Measurements from ENCODE around the gene PTGER2. TPM values are rescaled to one million over a fixed set of nuclear protein-coding genes. Genes with fewer than 3 reads are reported as not detected.

Gene PTGER2, protein sequence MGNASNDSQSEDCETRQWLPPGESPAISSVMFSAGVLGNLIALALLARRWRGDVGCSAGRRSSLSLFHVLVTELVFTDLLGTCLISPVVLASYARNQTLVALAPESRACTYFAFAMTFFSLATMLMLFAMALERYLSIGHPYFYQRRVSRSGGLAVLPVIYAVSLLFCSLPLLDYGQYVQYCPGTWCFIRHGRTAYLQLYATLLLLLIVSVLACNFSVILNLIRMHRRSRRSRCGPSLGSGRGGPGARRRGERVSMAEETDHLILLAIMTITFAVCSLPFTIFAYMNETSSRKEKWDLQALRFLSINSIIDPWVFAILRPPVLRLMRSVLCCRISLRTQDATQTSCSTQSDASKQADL
- total RNA-seq (2014; rRNA removed; shearing (Covaris generic); ENCODE audit: low replicate concordance), result 0.39 and 2.7 TPM in 2 replicates

DNA sequence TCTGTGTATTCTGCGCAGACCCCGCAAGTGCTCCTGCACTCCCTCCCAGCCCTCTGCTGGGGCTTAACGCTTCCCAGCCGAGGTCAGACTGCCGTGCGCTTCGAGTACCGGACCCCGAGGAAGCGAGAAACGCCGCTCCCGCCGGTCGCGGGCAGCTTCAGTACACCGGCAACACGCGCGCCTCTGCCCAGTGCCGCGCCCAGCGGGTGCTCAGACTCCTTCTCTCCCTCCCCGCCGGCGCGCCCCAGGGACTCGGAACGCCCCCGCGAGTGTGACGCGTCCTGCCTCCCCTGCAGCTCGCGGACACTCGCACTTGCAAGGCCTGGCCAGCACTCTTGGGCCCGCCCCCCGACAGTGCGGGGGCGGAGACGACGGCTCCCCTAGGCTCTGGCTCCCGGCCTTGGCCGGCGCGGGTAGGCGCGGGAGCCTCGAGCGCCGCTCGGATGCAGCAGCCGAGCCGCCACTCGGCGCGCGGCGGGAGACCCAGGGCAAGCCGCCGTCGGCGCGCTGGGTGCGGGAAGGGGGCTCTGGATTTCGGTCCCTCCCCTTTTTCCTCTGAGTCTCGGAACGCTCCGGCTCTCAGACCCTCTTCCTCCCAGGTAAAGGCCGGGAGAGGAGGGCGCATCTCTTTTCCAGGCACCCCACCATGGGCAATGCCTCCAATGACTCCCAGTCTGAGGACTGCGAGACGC is at the start of gene PTGER2:
TSS of gene PTGER2 (plus strand) at position 410 of the 692 bp plus-strand sequence. CDS start at position 647, 237 bp downstream.
- H3K27me3 ChIP-seq, result no peaks in the 10 kb centered on the region
- H3K9me3 ChIP-seq, result no peaks in the 10 kb centered on the region
- peak within 1 kb of the TSS; percentile 44 for H3K4me3 ChIP-seq
- H3K36me3 ChIP-seq, result no peaks in the 10 kb centered on the region
- DNase-seq, result peak; percentile 93

GRCh38 chr14:52265253-52265652 is 48.9 kb upstream of the PTGER2 start:
- Histone ChIP-seq H3K36me3 (no peaks in the 10 kb centered on the region), H3K27me3 (peaks cover 8% of the 10 kb centered on the region), H3K9me3 (no peaks in the 10 kb centered on the region), H3K4me3 (no peak overlapping the region)
- no peak for DNase-seq

- peak; percentile 52 for DNase-seq
- no peaks in the 10 kb centered on the region for H3K36me3 ChIP-seq
- peaks cover 8% of the 10 kb centered on the region for H3K27me3 ChIP-seq
- no peaks in the 10 kb centered on the region for H3K9me3 ChIP-seq
- H3K4me3 ChIP-seq, result no peak overlapping the region
Observed at GRCh38 chr14:52266179-52266578, 47.9 kb upstream of the PTGER2 start.

DNA sequence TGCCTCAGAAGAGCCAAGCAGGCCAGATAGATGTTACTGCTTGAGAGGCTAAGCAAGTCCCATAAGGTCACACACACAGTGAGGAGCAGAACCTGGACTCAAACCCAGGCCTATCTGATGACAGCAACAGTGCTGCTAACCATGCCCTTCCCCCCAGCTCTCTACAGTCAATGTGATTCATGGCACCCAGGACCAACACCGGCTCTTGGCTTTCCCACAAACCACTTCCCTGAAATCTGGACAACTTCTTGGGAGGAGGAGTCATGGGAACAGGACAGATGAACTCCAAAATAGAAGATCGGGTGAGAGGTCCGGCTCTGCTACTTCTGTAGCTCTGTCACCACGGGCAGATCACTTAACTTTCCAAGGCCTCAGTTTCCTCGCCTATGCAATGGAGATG is 47.3 kb upstream of the PTGER2 start:
- no peaks in the 10 kb centered on the region for H3K9me3 ChIP-seq
- H3K4me3 ChIP-seq, result no peak overlapping the region
- no peaks in the 10 kb centered on the region for H3K36me3 ChIP-seq
- H3K27me3 ChIP-seq, result peaks cover 8% of the 10 kb centered on the region
- DNase-seq, result peak; percentile 21

DNA sequence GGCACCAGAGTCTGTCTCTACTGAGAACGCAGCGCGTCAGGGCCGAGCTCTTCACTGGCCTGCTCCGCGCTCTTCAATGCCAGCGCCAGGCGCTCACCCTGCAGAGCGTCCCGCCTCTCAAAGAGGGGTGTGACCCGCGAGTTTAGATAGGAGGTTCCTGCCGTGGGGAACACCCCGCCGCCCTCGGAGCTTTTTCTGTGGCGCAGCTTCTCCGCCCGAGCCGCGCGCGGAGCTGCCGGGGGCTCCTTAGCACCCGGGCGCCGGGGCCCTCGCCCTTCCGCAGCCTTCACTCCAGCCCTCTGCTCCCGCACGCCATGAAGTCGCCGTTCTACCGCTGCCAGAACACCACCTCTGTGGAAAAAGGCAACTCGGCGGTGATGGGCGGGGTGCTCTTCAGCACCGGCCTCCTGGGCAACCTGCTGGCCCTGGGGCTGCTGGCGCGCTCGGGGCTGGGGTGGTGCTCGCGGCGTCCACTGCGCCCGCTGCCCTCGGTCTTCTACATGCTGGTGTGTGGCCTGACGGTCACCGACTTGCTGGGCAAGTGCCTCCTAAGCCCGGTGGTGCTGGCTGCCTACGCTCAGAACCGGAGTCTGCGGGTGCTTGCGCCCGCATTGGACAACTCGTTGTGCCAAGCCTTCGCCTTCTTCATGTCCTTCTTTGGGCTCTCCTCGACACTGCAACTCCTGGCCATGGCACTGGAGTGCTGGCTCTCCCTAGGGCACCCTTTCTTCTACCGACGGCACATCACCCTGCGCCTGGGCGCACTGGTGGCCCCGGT is 46.4 kb upstream of the PTGER2 start, which contains the start of gene PTGDR:
TSS of gene PTGDR (plus strand) at position 198 of the 778 bp plus-strand sequence. CDS start at position 315, 117 bp downstream.
- H3K4me3 ChIP-seq, result peak within 1 kb of the TSS; percentile 27
- H3K36me3 ChIP-seq, result no peaks in the 10 kb centered on the region
- DNase-seq, result no peak
- H3K9me3 ChIP-seq, result no peaks in the 10 kb centered on the region
- peaks cover 8% of the 10 kb centered on the region for H3K27me3 ChIP-seq

GRCh38 chr14:52268279-52269061 is 45.6 kb upstream of the PTGER2 start:
- H3K4me3 ChIP-seq, result peak overlapping the region; percentile 27
- H3K9me3 ChIP-seq, result no peaks in the 10 kb centered on the region
- DNase-seq, result peak; percentile 17
- H3K27me3 ChIP-seq, result peaks cover 8% of the 10 kb centered on the region
- H3K36me3 ChIP-seq, result no peaks in the 10 kb centered on the region

- no peak for DNase-seq
- Histone ChIP-seq H3K9me3 (no peaks in the 10 kb centered on the region), H3K36me3 (no peaks in the 10 kb centered on the region), H3K27me3 (peaks cover 8% of the 10 kb centered on the region), H3K4me3 (peak overlapping the region; percentile 27; the same call in 1 of the 2 replicates)
Observed at GRCh38 chr14:52269100-52269499, 45.0 kb upstream of the PTGER2 start.

DNA sequence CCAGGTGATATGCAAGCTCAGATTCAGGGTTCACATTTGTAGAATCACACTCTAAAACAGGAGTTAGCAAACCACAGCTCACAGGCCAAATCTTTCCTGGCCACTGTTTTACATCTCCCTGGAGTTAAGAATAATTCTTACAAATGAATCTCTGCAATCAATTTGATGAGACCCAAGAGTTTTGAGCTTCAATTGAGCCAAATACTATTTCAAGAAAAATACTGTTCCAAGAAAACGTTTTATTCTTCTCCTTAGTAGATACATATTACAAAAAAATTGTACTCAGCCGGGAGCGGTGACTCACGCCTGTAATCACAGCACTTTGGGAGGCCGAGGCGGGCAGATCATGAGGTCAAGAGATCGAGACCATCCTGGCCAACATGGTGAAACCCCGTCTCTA is 44.1 kb upstream of the PTGER2 start:
- H3K9me3 ChIP-seq, result no peaks in the 10 kb centered on the region
- no peak for DNase-seq
- H3K4me3 ChIP-seq, result no peak overlapping the region
- no peaks in the 10 kb centered on the region for H3K36me3 ChIP-seq
- H3K27me3 ChIP-seq, result peaks cover 8% of the 10 kb centered on the region

GRCh38 chr14:52271538-52271937 is 42.6 kb upstream of the PTGER2 start:
- H3K27me3 ChIP-seq, result peaks cover 8% of the 10 kb centered on the region
- H3K4me3 ChIP-seq, result no peak overlapping the region
- H3K9me3 ChIP-seq, result no peaks in the 10 kb centered on the region
- no peak for DNase-seq
- H3K36me3 ChIP-seq, result no peaks in the 10 kb centered on the region

DNA sequence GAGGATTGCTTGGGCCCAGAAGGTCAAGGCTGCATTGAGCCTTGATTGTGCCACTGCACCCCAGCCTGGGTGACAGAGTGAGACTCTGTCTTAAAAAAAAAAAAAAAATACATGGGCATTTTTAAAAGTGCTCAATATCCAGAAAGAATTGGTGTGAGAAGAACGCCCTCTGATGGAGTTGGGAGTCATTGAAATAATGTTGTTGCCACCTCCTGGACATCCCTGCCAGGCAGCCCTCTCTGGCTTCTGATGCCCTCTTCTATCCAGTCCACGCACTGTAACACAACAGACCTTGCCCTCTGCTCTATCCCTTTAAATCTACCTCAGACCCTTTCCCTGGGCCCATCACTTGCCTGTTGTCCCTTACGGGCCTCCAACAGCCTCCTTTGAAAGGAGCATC is 41.7 kb upstream of the PTGER2 start:
- no peaks in the 10 kb centered on the region for H3K36me3 ChIP-seq
- H3K4me3 ChIP-seq, result no peak overlapping the region
- no peak for DNase-seq
- no peaks in the 10 kb centered on the region for H3K9me3 ChIP-seq
- peaks cover 8% of the 10 kb centered on the region for H3K27me3 ChIP-seq

GRCh38 chr14:52275372-52275771 is 38.7 kb upstream of the PTGER2 start:
- Histone ChIP-seq H3K27me3 (no peaks in the 10 kb centered on the region), H3K4me3 (no peak overlapping the region), H3K9me3 (no peaks in the 10 kb centered on the region), H3K36me3 (no peaks in the 10 kb centered on the region)
- DNase-seq, result no peak

DNA sequence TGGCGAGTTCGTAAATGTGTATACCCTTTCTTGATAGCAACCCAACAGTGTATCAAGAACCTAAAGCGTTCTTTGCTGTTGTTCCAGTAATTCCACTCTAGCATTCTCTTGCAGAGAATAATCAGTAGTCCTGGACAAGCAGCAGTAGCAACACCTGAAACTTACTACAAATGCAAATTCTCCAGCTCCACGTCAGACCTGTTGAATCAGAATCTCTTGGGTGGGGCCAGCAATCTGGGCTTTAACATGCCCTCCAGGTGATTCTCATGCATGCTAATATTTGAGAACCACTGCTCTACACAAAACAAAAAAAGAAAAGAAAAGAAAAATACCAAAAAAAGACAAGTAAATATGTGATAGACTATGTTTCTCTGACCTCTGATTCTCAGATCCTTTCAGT is 36.6 kb upstream of the PTGER2 start:
- H3K4me3 ChIP-seq, result no peak overlapping the region
- H3K36me3 ChIP-seq, result no peaks in the 10 kb centered on the region
- H3K27me3 ChIP-seq, result no peaks in the 10 kb centered on the region
- no peaks in the 10 kb centered on the region for H3K9me3 ChIP-seq
- DNase-seq, result no peak

GRCh38 chr14:52279408-52279807 is 34.7 kb upstream of the PTGER2 start:
- no peak for DNase-seq
- H3K36me3 ChIP-seq, result no peaks in the 10 kb centered on the region
- H3K4me3 ChIP-seq, result no peak overlapping the region

GRCh38 chr14:52283099-52283498 is 31.0 kb upstream of the PTGER2 start:
- no peak overlapping the region for H3K4me3 ChIP-seq
- H3K36me3 ChIP-seq, result no peaks in the 10 kb centered on the region
- no peak for DNase-seq
- H3K27me3 ChIP-seq, result no peaks in the 10 kb centered on the region
- H3K9me3 ChIP-seq, result no peaks in the 10 kb centered on the region

More at GRCh38 chr14:52279408-52279807, 34.7 kb upstream of the PTGER2 start:
- Histone ChIP-seq H3K27me3 (no peaks in the 10 kb centered on the region), H3K9me3 (no peaks in the 10 kb centered on the region)

GRCh38 chr14:52286661-52287649 is 27.2 kb upstream of the PTGER2 start:
- no peak for DNase-seq
- H3K36me3 ChIP-seq, result no peaks in the 10 kb centered on the region
- no peaks in the 10 kb centered on the region for H3K9me3 ChIP-seq
- no peaks in the 10 kb centered on the region for H3K27me3 ChIP-seq
- no peak overlapping the region for H3K4me3 ChIP-seq

Data from MG63 (cell line).